GM18519 (cell line): ENCODE data around the gene CNMD.
"Not testable (repeated sequence)": the region's sequence is repeated elsewhere in the genome, so short reads cannot be mapped to it uniquely, and the experiment has no call there.

Experiments used
- ATAC-seq: cut with Tn5 transposase; IDR thresholded peaks from one replicate; pipeline ENCODE4 v1.9.1; 2021; ENCODE audit warnings: mild to moderate bottlenecking, moderate library complexity; ENCODE audit not compliant: unreplicated experiment, low FRiP score

CNMD gene

GRCh38 chr13:52701728-52702465, 37.7 kb downstream of the CNMD start:
- ATAC-seq: no peak

- no peak for ATAC-seq
Measured at GRCh38 chr13:52696566-52696965, 43.1 kb downstream of the CNMD start.

GRCh38 chr13:52695856-52696255, 43.8 kb downstream of the CNMD start:
- peak; percentile 45 for ATAC-seq

GRCh38 chr13:52686376-52686775, 53.2 kb downstream of the CNMD start:
- ATAC-seq: no peak

GRCh38 chr13:52685806-52686205, 53.8 kb downstream of the CNMD start:
- ATAC-seq: not testable (repeated sequence)

GRCh38 chr13:52677823-52678222, 61.8 kb downstream of the CNMD start:
- ATAC-seq: no peak

- no peak for ATAC-seq
Measured at GRCh38 chr13:52673465-52673864, 66.2 kb downstream of the CNMD start.

GRCh38 chr13:52670726-52671125, 68.9 kb downstream of the CNMD start:
- no peak for ATAC-seq

GRCh38 chr13:52669677-52670076, 69.9 kb downstream of the CNMD start:
- no peak for ATAC-seq

GRCh38 chr13:52665325-52665724, 74.3 kb downstream of the CNMD start:
- ATAC-seq: no peak

- no peak for ATAC-seq
Measured at GRCh38 chr13:52664272-52664671, 75.3 kb downstream of the CNMD start.

- no peak for ATAC-seq
Measured at GRCh38 chr13:52659340-52659739, 80.3 kb downstream of the CNMD start.
